H9 (cell line): ENCODE results near the gene ARVCF. TPM values are rescaled to one million over a fixed set of nuclear protein-coding genes. Genes with fewer than 3 reads are reported as not detected.

Experiments used
- DNase-seq: peaks from one replicate; pipeline ENCODE4 v3.0.0-alpha.2; 2017
- H2AFZ ChIP-seq: one replicate; pipeline ENCODE4 v1.6.1; 2013; ENCODE audit warnings: mild to moderate bottlenecking, low read length, control low read depth, moderate library complexity
- H2AK5ac ChIP-seq: 2 replicates; pipeline ENCODE4 v1.6.1; 2013; ENCODE audit warnings: low read length, control low read depth, mixed read lengths; ENCODE audit not compliant: insufficient read length
- H2BK120ac ChIP-seq: one replicate; pipeline ENCODE4 v1.6.1; 2013; ENCODE audit warnings: low read depth, mild to moderate bottlenecking, low read length, control low read depth, inconsistent platforms; ENCODE audit not compliant: poor library complexity, severe bottlenecking
- H2BK12ac ChIP-seq: 2 replicates; pipeline ENCODE4 v1.6.1; 2013; ENCODE audit warnings: low read length, control low read depth, mixed read lengths, low read depth; ENCODE audit not compliant: insufficient read length
- H2BK15ac ChIP-seq: 2 replicates; pipeline ENCODE4 v1.6.1; 2013; ENCODE audit warnings: low read depth, low read length, control low read depth
- H2BK20ac ChIP-seq: one replicate; pipeline ENCODE4 v1.6.1; 2013; ENCODE audit warnings: low read depth, mild to moderate bottlenecking, low read length, control low read depth, inconsistent platforms; ENCODE audit not compliant: poor library complexity, severe bottlenecking
- H2BK5ac ChIP-seq: 2 replicates; pipeline ENCODE4 v1.6.1; 2013; ENCODE audit warnings: low read length, control low read depth, mixed read lengths; ENCODE audit not compliant: insufficient read length
- H3K14ac ChIP-seq: 2 replicates; pipeline ENCODE4 v1.6.1; 2013; ENCODE audit warnings: low read length, control low read depth; ENCODE audit not compliant: insufficient read depth
- H3K18ac ChIP-seq: 2 replicates; pipeline ENCODE4 v1.6.1; 2013; ENCODE audit warnings: low read depth, mild to moderate bottlenecking, mixed read lengths, low read length, control low read depth; ENCODE audit not compliant: insufficient read length
- H3K23ac ChIP-seq: 2 replicates; pipeline ENCODE4 v1.6.1; 2013; ENCODE audit warnings: low read length, control low read depth, mixed read lengths, low read depth; ENCODE audit not compliant: insufficient read length
- H3K23me2 ChIP-seq: 2 replicates; pipeline ENCODE4 v1.6.1; 2013; ENCODE audit warnings: low read depth, mild to moderate bottlenecking, mixed read lengths, low read length, control low read depth; ENCODE audit not compliant: insufficient read length, poor library complexity, severe bottlenecking
- H3K27ac ChIP-seq: 2 replicates; pipeline ENCODE4 v1.5.1; 2013; ENCODE audit warnings: low read length, control low read depth, mixed read lengths, low read depth; ENCODE audit not compliant: insufficient read length
- H3K27me3 ChIP-seq: 2 replicates; pipeline ENCODE4 v1.6.1; 2013; ENCODE audit warnings: low read length, control low read depth, inconsistent platforms; ENCODE audit not compliant: insufficient read depth
- H3K4ac ChIP-seq: 2 replicates; pipeline ENCODE4 v1.6.1; 2013; ENCODE audit warnings: low read depth, mild to moderate bottlenecking, control low read depth, inconsistent platforms, low read length, moderate library complexity
- H3K4me1 ChIP-seq: 2 replicates; pipeline ENCODE4 v1.6.1; 2013; ENCODE audit warnings: low read length, control low read depth, inconsistent platforms; ENCODE audit not compliant: insufficient read depth
- H3K4me2 ChIP-seq: 2 replicates; pipeline ENCODE4 v1.6.1; 2013; ENCODE audit warnings: low read length, control low read depth, mixed read lengths; ENCODE audit not compliant: insufficient read length, insufficient read depth
- H3K56ac ChIP-seq: 2 replicates; pipeline ENCODE4 v1.6.1; 2013; ENCODE audit warnings: low read depth, mild to moderate bottlenecking, mixed read lengths, low read length, control low read depth; ENCODE audit not compliant: insufficient read length
- H3K79me1 ChIP-seq: 2 replicates; pipeline ENCODE4 v1.6.1; 2013; ENCODE audit warnings: low read depth, mild to moderate bottlenecking, moderate library complexity, low read length, control low read depth, inconsistent platforms; ENCODE audit not compliant: insufficient read depth, poor library complexity, severe bottlenecking
- H3K79me2 ChIP-seq: 2 replicates; pipeline ENCODE4 v1.6.1; 2013; ENCODE audit warnings: low read length, control low read depth, inconsistent platforms; ENCODE audit not compliant: insufficient read depth
- H3K9ac ChIP-seq: 2 replicates; pipeline ENCODE4 v1.6.1; 2013; ENCODE audit warnings: low read length, control low read depth, mixed read lengths; ENCODE audit not compliant: insufficient read length; ENCODE audit errors: extremely low read depth
- H3K9me3 ChIP-seq: one replicate; pipeline ENCODE4 v1.6.1; 2013; ENCODE audit warnings: low read depth, low read length, inconsistent platforms; ENCODE audit not compliant: control insufficient read depth
- H3T11ph ChIP-seq: one replicate; pipeline ENCODE4 v1.6.1; 2013; ENCODE audit warnings: mild to moderate bottlenecking, low read length, control low read depth, inconsistent platforms
- H4K20me1 ChIP-seq: one replicate; pipeline ENCODE4 v1.6.1; 2013; ENCODE audit not compliant: control insufficient read depth, insufficient read length, insufficient read depth
- H4K5ac ChIP-seq: 2 replicates; pipeline ENCODE4 v1.6.1; 2013; ENCODE audit warnings: low read depth, mild to moderate bottlenecking, mixed read lengths, low read length, control low read depth; ENCODE audit not compliant: insufficient read length
- H4K8ac ChIP-seq: replicated peaks from 2 replicates; pipeline ENCODE4 v1.6.1; 2013; ENCODE audit warnings: low read length, control low read depth, mixed read lengths, low read depth; ENCODE audit not compliant: insufficient read length
- H4K91ac ChIP-seq: 2 replicates; pipeline ENCODE4 v1.6.1; 2013; ENCODE audit warnings: low read depth, mild to moderate bottlenecking, moderate library complexity, mixed read lengths, low read length, control low read depth; ENCODE audit not compliant: insufficient read length
- H3K27ac Mint-ChIP-seq, 3 experiments: 2 replicates in 2 of 3; 3 replicates in 1 of 3; pipeline ENCODE4 v1.8.0; 2020 to 2021; ENCODE audit warnings: mixed read lengths in 3 of 3, mild to moderate bottlenecking in 1 of 3, moderate library complexity in 1 of 3
- H3K27me3 Mint-ChIP-seq: 2 replicates; pipeline ENCODE4 v1.8.0; 2021; ENCODE audit warnings: low read depth, mild to moderate bottlenecking, moderate library complexity, mixed read lengths
- H3K36me3 Mint-ChIP-seq, 3 experiments: 2 replicates in 2 of 3; 3 replicates in 1 of 3; pipeline ENCODE4 v1.8.0; 2020 to 2021; ENCODE audit warnings: low read depth in 3 of 3, mixed read lengths in 3 of 3; ENCODE audit not compliant: insufficient read depth in 1 of 3
- H3K4me1 Mint-ChIP-seq, 2 experiments: 2 replicates each; pipeline ENCODE4 v1.8.0; 2020; ENCODE audit warnings: mixed read lengths in 2 of 2
- H3K4me3 Mint-ChIP-seq, 2 experiments: 2 replicates in 1 of 2; 3 replicates in 1 of 2; pipeline ENCODE4 v1.8.0; 2020 to 2021; ENCODE audit warnings: mild to moderate bottlenecking in 2 of 2, mixed read lengths in 2 of 2, moderate library complexity in 1 of 2
- H3K9me3 Mint-ChIP-seq, 2 experiments: 2 replicates in 1 of 2; 3 replicates in 1 of 2; pipeline ENCODE4 v1.8.0; 2020; ENCODE audit warnings: mild to moderate bottlenecking in 2 of 2, mixed read lengths in 2 of 2, moderate library complexity in 1 of 2
- WGBS: extraction: QIAGEN DNeasy Blood & Tissue Kit; methylation state at CpG from one replicate; pipeline ENCODE4 v1.1.7; 2013; ENCODE audit warnings: missing lambda C conversion rate, low lambda C conversion rate, mixed read lengths; ENCODE audit not compliant: insufficient read length; ENCODE audit errors: extremely low coverage; 5-methylcytosine and 5-hydroxymethylcytosine counted together
- total RNA-seq: library from RNA; stranded (reverse); gene quantifications from 2 replicates; pipeline ENCODE4 v1.2.1, GENCODE V29; 2021
- TF ChIP-seq, protein P1 (sequence below): fragments of 200-600 bp; sonication (generic); conservative IDR thresholded peaks from 3 replicates; pipeline ENCODE4 v1.8.0; 2021; ENCODE audit warnings: antibody characterized with exemption, mild to moderate bottlenecking

The ARVCF gene
- total RNA-seq, 1 experiment from 2014 or later, result 40.7 TPM

GRCh38 chr22:20002128-20002527, 14.5 kb downstream of the ARVCF start:
- Histone ChIP-seq H4K8ac (no peak overlapping the region), H2BK5ac (no peak overlapping the region), H3K4ac (no peak overlapping the region), H3K14ac (no peak overlapping the region), H2BK20ac (no peak overlapping the region), H3K9me3 (no peaks in the 10 kb centered on the region), H2AK5ac (no peak overlapping the region), H3K27ac (no peak overlapping the region), H3K4me1 (peaks cover 6% of the 10 kb centered on the region; the same call in 1 of the 2 replicates), H2BK12ac (no peak overlapping the region), H4K20me1 (no peaks in the 10 kb centered on the region), H2AFZ (no peak overlapping the region), H4K5ac (no peak overlapping the region), H3K4me2 (no peak overlapping the region), H2BK120ac (no peak overlapping the region), H3K18ac (no peak overlapping the region), H3K23ac (no peak overlapping the region), H4K91ac (no peak overlapping the region), H3K9ac (no peak overlapping the region), H3K27me3 (no peaks in the 10 kb centered on the region), H3K79me2 (no peaks in the 10 kb centered on the region), H2BK15ac (no peak overlapping the region), H3K56ac (no peak overlapping the region), H3K79me1 (no peaks in the 10 kb centered on the region), H3K23me2 (no peaks in the 10 kb centered on the region), H3T11ph (no peak overlapping the region)
- Mint-ChIP-seq H3K9me3 (peaks cover 23% of the 10 kb centered on the region in 2 experiments), H3K36me3 (peaks cover 0 to 23% (median 12%) of the 10 kb centered on the region in 3 experiments; a peak in 6 of 7 replicates), H3K4me3 (no peak overlapping the region), H3K27me3 (no peaks in the 10 kb centered on the region; the same call in 1 of the 2 replicates), H3K27ac (no peak overlapping the region; a peak in 1 of 7 replicates), H3K4me1 (peaks cover 29 to 33% of the 10 kb centered on the region in 2 experiments)
- no CpG with 5 or more reads among the region's 9 CpGs for WGBS
- TF ChIP-seq, protein P1, sequence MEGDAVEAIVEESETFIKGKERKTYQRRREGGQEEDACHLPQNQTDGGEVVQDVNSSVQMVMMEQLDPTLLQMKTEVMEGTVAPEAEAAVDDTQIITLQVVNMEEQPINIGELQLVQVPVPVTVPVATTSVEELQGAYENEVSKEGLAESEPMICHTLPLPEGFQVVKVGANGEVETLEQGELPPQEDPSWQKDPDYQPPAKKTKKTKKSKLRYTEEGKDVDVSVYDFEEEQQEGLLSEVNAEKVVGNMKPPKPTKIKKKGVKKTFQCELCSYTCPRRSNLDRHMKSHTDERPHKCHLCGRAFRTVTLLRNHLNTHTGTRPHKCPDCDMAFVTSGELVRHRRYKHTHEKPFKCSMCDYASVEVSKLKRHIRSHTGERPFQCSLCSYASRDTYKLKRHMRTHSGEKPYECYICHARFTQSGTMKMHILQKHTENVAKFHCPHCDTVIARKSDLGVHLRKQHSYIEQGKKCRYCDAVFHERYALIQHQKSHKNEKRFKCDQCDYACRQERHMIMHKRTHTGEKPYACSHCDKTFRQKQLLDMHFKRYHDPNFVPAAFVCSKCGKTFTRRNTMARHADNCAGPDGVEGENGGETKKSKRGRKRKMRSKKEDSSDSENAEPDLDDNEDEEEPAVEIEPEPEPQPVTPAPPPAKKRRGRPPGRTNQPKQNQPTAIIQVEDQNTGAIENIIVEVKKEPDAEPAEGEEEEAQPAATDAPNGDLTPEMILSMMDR, result no peak
- no peak for DNase-seq
